PC-9 (cell line): ENCODE results near the gene USF2. TPM values are rescaled to one million over a fixed set of nuclear protein-coding genes. Genes with fewer than 3 reads are reported as not detected.

Experiments used
- BruUV-seq: library from RNA; stranded (reverse); fragments of 400-500 nt; replicated peaks from 2 replicates; lab custom pipeline; 2021; lab: Mats Ljungman, UMichigan
- CTCF ChIA-PET: fragments of 300-600 bp; sonication (Branson Sonifier 250); formaldehyde crosslinking; loops from one replicate; lab custom pipeline; 2022; ENCODE audit warnings: antibody characterized with exemption; lab: Charles Lee
- POLR2A ChIA-PET: fragments of 300-600 bp; sonication (Branson Sonifier 250); formaldehyde crosslinking; loops from one replicate; lab custom pipeline; 2022; ENCODE audit warnings: antibody characterized with exemption; ENCODE audit not compliant: unreplicated experiment; lab: Charles Lee
- DNase-seq, 2 experiments: peaks; one replicate each; pipeline versions ENCODE4 v3.0.0 to v3.0.0-alpha.2; 2015 to 2022; ENCODE audit warnings: mixed read lengths in 1 of 2
- H2AFZ ChIP-seq: fragments of 200-600 bp; sonication (generic); 2 replicates; pipeline ENCODE4 v1.8.1; 2017; ENCODE audit warnings: antibody characterized with exemption
- H3F3A ChIP-seq: fragments of 200-600 bp; sonication (generic); 2 replicates; pipeline ENCODE4 v1.8.1; 2017; ENCODE audit warnings: antibody characterized with exemption, mild to moderate bottlenecking, low read depth; ENCODE audit not compliant: insufficient read depth
- H3K27ac ChIP-seq: fragments of 200-600 bp; sonication (generic); 2 replicates; pipeline ENCODE4 v1.6.1; 2016; ENCODE audit warnings: mixed run types
- H3K27me3 ChIP-seq: fragments of 200-600 bp; sonication (generic); 2 replicates; pipeline ENCODE4 v1.6.1; 2016; ENCODE audit warnings: low read depth, mixed run types; ENCODE audit not compliant: insufficient read depth
- H3K36me3 ChIP-seq: fragments of 200-600 bp; sonication (generic); 2 replicates; pipeline ENCODE4 v1.6.1; 2016; ENCODE audit warnings: low read depth, mixed run types
- H3K4me1 ChIP-seq: fragments of 200-600 bp; sonication (generic); replicated peaks from 2 replicates; pipeline ENCODE4 v1.6.1; 2016; ENCODE audit warnings: mixed run types; ENCODE audit not compliant: insufficient read depth
- H3K4me2 ChIP-seq: fragments of 200-600 bp; sonication (generic); 2 replicates; pipeline ENCODE4 v1.6.1; 2017; ENCODE audit warnings: mixed run types
- H3K4me3 ChIP-seq: fragments of 200-600 bp; sonication (generic); 2 replicates; pipeline ENCODE4 v1.6.1; 2016; ENCODE audit warnings: mixed run types
- H3K79me2 ChIP-seq: fragments of 200-600 bp; sonication (generic); 2 replicates; pipeline ENCODE4 v1.6.1; 2017; ENCODE audit warnings: low read depth, mixed run types
- H3K9me2 ChIP-seq: fragments of 200-600 bp; sonication (generic); 2 replicates; pipeline ENCODE4 v1.8.1; 2017; ENCODE audit warnings: mild to moderate bottlenecking; ENCODE audit not compliant: insufficient read depth
- H3K9me3 ChIP-seq: fragments of 200-600 bp; sonication (generic); 2 replicates; pipeline ENCODE4 v1.8.1; 2016; ENCODE audit warnings: low read depth; ENCODE audit not compliant: insufficient read depth
- H4K20me1 ChIP-seq: fragments of 200-600 bp; sonication (generic); 2 replicates; pipeline ENCODE4 v1.8.1; 2017; ENCODE audit not compliant: insufficient read depth
- EZH2 ChIP-seq: fragments of 200-600 bp; sonication (generic); IDR thresholded peaks from 2 replicates; pipeline ENCODE4 v1.8.0; 2017; ENCODE audit warnings: antibody characterized with exemption, low read depth
- intact Hi-C: fragments of 100-400 bp; cut with micrococcal nuclease; formaldehyde crosslinking; loops from one replicate; pipeline ENCODE4 v1.10.0; 2022; ENCODE audit not compliant: unreplicated experiment
- total RNA-seq: library from RNA; stranded (reverse); gene quantifications from 2 replicates; pipeline ENCODE4 v1.2.3, GENCODE V29; 2021
- TF ChIP-seq, protein P1 (sequence below): fragments of 200-600 bp; sonication (generic); conservative IDR thresholded peaks from 2 replicates; pipeline ENCODE4 v1.6.1; 2017; ENCODE audit warnings: mixed run types, antibody characterized with exemption, mild to moderate bottlenecking, moderate library complexity

USF2 gene
- total RNA-seq, 1 experiment from 2014 or later = 98.2 TPM

DNA sequence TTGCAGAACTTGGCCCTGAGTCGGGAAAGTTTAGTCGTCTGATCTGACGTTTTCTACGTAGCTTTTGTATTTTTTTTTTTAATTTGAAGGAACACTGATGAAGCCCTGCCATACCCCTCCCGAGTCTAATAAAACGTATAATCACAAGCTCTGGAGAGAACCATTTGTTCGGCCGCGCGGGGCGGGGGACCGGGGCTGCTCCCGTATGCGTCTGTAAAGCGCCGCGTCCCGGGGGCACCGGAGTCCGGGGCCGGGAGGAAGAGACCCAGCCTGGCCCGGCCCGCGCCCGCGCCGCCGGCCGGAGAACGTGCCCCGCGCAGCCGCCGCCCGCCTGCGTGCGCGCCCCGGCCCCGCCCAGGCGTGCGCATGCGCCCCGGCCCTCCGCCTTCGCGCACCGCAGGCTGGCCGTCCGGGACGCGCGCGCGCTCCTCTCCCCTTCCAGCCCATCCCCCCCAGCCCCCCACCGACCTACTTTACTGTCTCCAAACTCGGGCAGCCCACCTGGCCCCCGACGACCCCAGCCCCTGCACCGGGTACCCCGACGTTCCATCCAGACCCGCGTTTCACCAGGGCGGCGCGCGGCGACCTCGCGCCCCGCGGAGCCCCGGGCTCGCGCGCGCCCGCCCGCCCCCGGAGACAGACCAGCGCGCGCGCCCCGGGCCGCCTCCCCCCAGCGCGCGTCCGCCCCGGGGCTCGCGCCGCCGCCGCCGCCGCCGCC lies 785 bp upstream of the USF2 start:
- Histone ChIP-seq H3K4me3 (peak overlapping the region; percentile 100), H3K4me2 (peak overlapping the region; percentile 91), H3K4me1 (peaks cover 14% of the 10 kb centered on the region; the same call in 1 of the 2 replicates), H3K9me3 (no peaks in the 10 kb centered on the region), H4K20me1 (peaks cover 5% of the 10 kb centered on the region), H3K36me3 (peaks cover 18% of the 10 kb centered on the region), H2AFZ (peak overlapping the region; percentile 81), H3F3A (peaks cover 33% of the 10 kb centered on the region), H3K27ac (peak overlapping the region; percentile 73), H3K9me2 (no peaks in the 10 kb centered on the region), H3K79me2 (peaks cover 21% of the 10 kb centered on the region), H3K27me3 (no peaks in the 10 kb centered on the region)
- POLR2A ChIA-PET = interaction anchor here (0.6 kb wide), 2 partner anchors 28 to 54 kb away, joined by 4 to 8 read pairs; no protein-coding TSS in a partner anchor
- BruUV-seq = no TSS peak
- TF ChIP-seq EZH2 = no peak
- TF ChIP-seq, protein P1, sequence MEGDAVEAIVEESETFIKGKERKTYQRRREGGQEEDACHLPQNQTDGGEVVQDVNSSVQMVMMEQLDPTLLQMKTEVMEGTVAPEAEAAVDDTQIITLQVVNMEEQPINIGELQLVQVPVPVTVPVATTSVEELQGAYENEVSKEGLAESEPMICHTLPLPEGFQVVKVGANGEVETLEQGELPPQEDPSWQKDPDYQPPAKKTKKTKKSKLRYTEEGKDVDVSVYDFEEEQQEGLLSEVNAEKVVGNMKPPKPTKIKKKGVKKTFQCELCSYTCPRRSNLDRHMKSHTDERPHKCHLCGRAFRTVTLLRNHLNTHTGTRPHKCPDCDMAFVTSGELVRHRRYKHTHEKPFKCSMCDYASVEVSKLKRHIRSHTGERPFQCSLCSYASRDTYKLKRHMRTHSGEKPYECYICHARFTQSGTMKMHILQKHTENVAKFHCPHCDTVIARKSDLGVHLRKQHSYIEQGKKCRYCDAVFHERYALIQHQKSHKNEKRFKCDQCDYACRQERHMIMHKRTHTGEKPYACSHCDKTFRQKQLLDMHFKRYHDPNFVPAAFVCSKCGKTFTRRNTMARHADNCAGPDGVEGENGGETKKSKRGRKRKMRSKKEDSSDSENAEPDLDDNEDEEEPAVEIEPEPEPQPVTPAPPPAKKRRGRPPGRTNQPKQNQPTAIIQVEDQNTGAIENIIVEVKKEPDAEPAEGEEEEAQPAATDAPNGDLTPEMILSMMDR = no peak
- CTCF ChIA-PET = interaction anchor here (0.6 to 0.7 kb wide), 3 partner anchors 31 to 49 kb away, joined by 3 to 11 read pairs (median 4); no protein-coding TSS in a partner anchor
- DNase-seq = peak in 1 of 2 experiments; percentile 75
- intact Hi-C loops = loop anchor here (2.0 to 5.0 kb wide), 4 partner anchors 19 to 201 kb away; partner anchors contain the start of genes FXYD7 and LSR

DNA sequence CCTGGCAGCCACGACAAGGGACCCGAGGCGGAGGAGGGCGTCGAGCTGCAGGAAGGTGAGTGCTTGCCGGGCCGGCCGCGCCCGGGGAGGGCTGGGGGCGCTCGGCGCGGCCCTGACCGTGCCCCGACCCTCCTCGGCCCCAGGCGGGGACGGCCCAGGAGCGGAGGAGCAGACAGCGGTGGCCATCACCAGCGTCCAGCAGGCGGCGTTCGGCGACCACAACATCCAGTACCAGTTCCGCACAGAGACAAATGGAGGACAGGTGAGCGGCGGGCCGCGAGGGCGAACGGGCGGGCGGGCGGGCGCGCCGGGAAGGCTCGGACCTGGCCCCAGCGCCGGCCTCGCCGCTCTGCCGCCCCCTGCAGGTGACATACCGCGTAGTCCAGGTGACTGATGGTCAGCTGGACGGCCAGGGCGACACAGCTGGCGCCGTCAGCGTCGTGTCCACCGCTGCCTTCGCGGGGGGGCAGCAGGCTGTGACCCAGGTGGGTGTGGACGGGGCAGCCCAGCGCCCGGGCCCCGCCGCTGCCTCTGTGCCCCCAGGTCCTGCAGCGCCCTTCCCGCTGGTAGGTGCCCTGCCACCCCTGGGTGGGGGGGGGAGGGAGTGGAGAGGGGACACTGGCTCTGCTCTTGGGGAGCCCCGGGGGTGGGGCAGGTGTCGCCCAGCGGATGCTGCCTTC lies 816 bp downstream of the USF2 start:
- no peaks in the 10 kb centered on the region for H3K9me2 ChIP-seq
- H3K4me2 ChIP-seq = peak overlapping the region; percentile 75
- peaks cover 21% of the 10 kb centered on the region for H3K79me2 ChIP-seq
- peaks cover 13% of the 10 kb centered on the region for H3K36me3 ChIP-seq
- H3K4me3 ChIP-seq = peak overlapping the region; percentile 66
- no peaks in the 10 kb centered on the region for H3K9me3 ChIP-seq
- no peaks in the 10 kb centered on the region for H3K27me3 ChIP-seq
- POLR2A ChIA-PET = no interaction called here
- peaks cover 5% of the 10 kb centered on the region; the same call in 1 of the 2 replicates for H4K20me1 ChIP-seq
- H3F3A ChIP-seq = peaks cover 17% of the 10 kb centered on the region; the same call in 1 of the 2 replicates
- CTCF ChIA-PET = interaction anchor here (0.5 to 0.7 kb wide), 3 partner anchors 9 to 743 kb away, joined by 3 read pairs; no protein-coding TSS in a partner anchor
- H2AFZ ChIP-seq = no peak overlapping the region
- H3K27ac ChIP-seq = peak overlapping the region; percentile 47; the same call in 1 of the 2 replicates
- no TSS peak for BruUV-seq
- peaks cover 14% of the 10 kb centered on the region; the same call in 1 of the 2 replicates for H3K4me1 ChIP-seq
- TF ChIP-seq, protein P1 = peak; percentile 70
- TF ChIP-seq EZH2 = no peak
- intact Hi-C loops = loop anchor here (1.0 to 5.0 kb wide), 7 partner anchors 21 to 447 kb away; partner anchors contain the start of genes FXYD7 and LSR
- peak; percentile 68 to 93 for DNase-seq

DNA sequence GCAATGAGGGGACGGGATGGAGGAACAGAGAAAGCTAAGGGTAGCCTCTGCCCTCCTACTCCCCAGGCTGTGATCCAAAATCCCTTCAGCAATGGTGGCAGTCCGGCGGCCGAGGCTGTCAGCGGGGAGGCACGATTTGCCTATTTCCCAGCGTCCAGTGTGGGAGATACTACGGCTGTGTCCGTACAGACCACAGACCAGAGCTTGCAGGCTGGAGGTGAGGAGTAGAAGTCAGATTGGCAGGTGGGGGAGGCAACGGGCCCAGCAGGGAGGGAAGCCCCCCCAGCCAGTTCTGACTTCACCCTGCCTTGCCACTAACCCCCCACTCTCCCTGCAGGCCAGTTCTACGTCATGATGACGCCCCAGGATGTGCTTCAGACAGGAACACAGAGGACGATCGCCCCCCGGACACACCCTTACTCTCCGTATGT lies 1.6 kb downstream of the USF2 start:
- no peak for DNase-seq
- CTCF ChIA-PET = interaction anchor here (0.5 kb wide), 1 partner anchor 172 kb away, joined by 10 read pairs; no protein-coding TSS in a partner anchor
- H3K79me2 ChIP-seq = peaks cover 21% of the 10 kb centered on the region
- H3K4me3 ChIP-seq = no peak overlapping the region; the same call in 1 of the 2 replicates
- peaks cover 14% of the 10 kb centered on the region for H3K36me3 ChIP-seq
- no peaks in the 10 kb centered on the region for H3K27me3 ChIP-seq
- TSS peak; percentile 17 for BruUV-seq
- TF ChIP-seq, protein P1 = no peak
- TF ChIP-seq EZH2 = no peak
- peaks cover 9% of the 10 kb centered on the region; the same call in 1 of the 2 replicates for H3F3A ChIP-seq
- intact Hi-C loops = no loop called here
- peak overlapping the region; percentile 75 for H3K4me2 ChIP-seq
- H3K27ac ChIP-seq = no peak overlapping the region
- POLR2A ChIA-PET = no interaction called here
- no peaks in the 10 kb centered on the region for H3K9me3 ChIP-seq
- peaks cover 5% of the 10 kb centered on the region; the same call in 1 of the 2 replicates for H4K20me1 ChIP-seq
- peaks cover 14% of the 10 kb centered on the region; the same call in 1 of the 2 replicates for H3K4me1 ChIP-seq
- H3K9me2 ChIP-seq = no peaks in the 10 kb centered on the region
- no peak overlapping the region for H2AFZ ChIP-seq
